Measurements from ENCODE around the gene CSK. TPM values are rescaled to one million over a fixed set of nuclear protein-coding genes. Genes with fewer than 3 reads are reported as not detected.

Gene CSK
- total RNA-seq, 1 donor = 33.2 TPM

DNA sequence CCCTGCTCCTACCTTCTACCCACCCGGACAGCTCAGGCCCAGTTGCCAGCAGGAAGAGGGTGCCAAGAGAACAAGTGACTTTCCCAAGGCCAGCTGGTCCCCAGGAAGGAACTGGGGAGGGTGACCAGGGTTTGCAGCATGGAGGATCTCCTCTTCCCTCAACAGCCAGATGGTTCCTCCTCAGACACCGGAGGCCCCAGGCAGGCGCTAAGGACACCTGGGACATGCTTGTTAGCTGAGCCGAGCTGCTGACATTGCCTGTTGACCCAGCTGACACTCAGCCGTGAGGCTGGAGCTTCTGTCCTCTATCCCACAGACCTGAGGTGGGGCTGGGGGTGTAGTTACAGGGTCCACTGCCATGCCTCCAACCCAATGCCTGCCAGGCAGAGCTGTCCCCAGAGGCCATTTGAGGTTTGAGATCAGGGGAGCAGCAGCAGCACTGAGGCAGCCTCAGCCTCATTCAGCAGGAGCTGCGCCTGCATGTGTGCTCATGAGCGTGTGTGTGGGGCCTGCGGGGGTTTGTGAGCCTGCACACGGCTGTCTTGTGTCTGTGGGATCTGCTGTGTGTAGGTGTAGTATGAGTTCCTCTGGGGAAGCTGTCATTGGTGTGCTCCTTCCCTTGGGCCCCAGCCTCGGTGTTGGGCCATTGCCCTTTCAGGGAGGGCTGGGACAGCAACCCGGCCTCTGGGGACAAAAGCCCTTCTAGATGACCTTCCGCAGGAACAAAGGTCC is 51.7 kb downstream of the CSK start:
- DNase-seq (ENCODE audit: low read depth) = no peak
- H3K4me3 ChIP-seq (ENCODE audit: low read depth, low read length) = no peak overlapping the region
- TF ChIP-seq, protein P1, sequence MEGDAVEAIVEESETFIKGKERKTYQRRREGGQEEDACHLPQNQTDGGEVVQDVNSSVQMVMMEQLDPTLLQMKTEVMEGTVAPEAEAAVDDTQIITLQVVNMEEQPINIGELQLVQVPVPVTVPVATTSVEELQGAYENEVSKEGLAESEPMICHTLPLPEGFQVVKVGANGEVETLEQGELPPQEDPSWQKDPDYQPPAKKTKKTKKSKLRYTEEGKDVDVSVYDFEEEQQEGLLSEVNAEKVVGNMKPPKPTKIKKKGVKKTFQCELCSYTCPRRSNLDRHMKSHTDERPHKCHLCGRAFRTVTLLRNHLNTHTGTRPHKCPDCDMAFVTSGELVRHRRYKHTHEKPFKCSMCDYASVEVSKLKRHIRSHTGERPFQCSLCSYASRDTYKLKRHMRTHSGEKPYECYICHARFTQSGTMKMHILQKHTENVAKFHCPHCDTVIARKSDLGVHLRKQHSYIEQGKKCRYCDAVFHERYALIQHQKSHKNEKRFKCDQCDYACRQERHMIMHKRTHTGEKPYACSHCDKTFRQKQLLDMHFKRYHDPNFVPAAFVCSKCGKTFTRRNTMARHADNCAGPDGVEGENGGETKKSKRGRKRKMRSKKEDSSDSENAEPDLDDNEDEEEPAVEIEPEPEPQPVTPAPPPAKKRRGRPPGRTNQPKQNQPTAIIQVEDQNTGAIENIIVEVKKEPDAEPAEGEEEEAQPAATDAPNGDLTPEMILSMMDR (IDR thresholded peaks at IDR 0.05; ENCODE audit: insufficient read depth, low read depth, low read length) = no peak

DNA sequence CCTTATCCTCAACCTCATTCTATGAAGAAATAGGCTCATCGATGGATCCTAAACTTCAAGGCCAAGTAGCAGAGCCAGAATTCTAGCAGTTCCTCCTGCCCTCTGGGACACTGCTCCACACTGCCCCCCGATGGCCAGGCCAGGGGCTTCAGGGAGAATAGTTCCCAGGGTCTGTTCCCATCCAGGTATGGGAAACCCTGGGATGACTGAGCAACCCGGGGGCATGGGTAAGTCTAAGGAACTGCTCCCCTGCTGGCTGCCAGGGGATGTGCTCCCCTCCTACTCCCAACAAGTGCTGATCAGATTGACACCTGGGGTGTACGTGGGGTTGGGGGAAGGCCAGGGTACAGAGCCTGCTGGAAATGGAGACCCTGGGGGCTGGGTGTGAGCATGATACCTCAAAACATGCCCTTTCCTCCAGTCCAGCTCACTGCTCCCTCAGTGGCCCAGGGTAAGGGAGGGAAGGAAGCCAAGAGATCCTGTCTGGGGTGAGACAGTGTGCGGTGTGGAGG is 53.5 kb downstream of the CSK start:
- no peak overlapping the region for H3K4me3 ChIP-seq (ENCODE audit: low read depth, low read length)
- TF ChIP-seq, protein P1 (IDR thresholded peaks at IDR 0.05; ENCODE audit: insufficient read depth, low read depth, low read length) = peak; percentile 90
- peak; percentile 34 for DNase-seq (ENCODE audit: low read depth)

GRCh38 chr15:74836846-74837245 is 55.0 kb downstream of the CSK start:
- no peak overlapping the region for H3K4me3 ChIP-seq (ENCODE audit: low read depth, low read length)
- TF ChIP-seq, protein P1 (IDR thresholded peaks at IDR 0.05; ENCODE audit: insufficient read depth, low read depth, low read length) = no peak
- DNase-seq (ENCODE audit: low read depth) = no peak

- TF ChIP-seq, protein P1 (IDR thresholded peaks at IDR 0.05; ENCODE audit: insufficient read depth, low read depth, low read length) = no peak
- no peak for DNase-seq (ENCODE audit: low read depth)
- no peak overlapping the region for H3K4me3 ChIP-seq (ENCODE audit: low read depth, low read length)
Measured at GRCh38 chr15:74837482-74838136, 55.7 kb downstream of the CSK start.

DNA sequence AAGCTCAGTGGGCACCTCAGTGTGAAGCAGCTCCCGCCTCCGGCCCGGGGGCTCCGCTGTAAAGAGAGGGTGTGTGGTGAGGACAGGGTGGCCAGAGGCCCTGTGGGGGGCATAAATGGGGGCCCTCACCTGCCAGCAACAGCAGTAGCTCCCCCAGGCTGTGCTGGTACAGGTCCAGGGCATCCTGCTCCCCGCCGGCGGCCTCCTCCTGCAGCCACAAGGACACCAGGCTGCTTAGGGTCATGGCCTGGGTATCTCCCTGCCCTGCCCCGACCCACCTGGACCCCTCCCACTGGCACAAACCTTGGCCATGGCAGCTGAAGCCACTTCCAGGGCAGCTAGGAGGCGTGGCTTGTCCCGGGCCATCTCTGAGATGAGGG is 56.2 kb downstream of the CSK start:
- TF ChIP-seq, protein P1 (IDR thresholded peaks at IDR 0.05; ENCODE audit: insufficient read depth, low read depth, low read length) = no peak
- no peak for DNase-seq (ENCODE audit: low read depth)
- H3K4me3 ChIP-seq (ENCODE audit: low read depth, low read length) = no peak overlapping the region

DNA sequence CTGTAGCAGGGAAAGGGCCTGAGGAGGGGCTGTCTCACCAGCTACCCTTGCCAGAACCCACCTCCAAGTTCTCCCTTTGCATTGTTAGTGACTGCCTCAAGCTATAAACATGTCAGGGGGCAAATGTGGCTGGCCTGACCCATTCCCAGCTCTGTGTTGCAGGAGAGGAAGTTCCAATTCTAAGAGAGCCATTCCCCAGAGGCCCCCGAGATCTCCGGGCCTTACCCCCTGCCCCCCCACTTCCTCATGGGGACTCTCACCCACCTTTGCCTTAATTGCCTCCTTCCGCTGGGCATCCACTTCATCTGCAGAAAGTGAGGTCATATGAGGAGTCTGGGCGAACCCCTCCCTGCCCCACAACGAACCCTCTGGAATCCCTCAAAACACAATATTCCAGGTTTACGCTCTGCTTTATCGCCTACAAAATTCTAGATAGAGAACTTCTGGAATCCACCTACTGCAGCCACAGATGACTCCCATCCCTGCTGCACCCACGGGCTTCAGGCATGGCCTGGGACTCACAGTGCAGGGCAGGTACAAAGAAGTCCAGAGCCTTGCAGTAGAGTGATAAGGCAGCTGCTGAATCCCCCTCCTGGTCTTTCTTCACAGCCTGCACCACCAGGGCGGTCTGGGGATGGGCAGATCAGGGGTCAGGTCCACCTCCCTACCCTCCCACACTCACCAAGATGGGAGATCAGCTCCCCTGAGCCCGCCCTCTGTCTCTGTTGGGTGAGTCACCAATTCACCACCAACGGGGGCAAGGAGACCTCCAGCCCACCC is 57.1 kb downstream of the CSK start:
- no peak overlapping the region for H3K4me3 ChIP-seq (ENCODE audit: low read depth, low read length)
- no peak for DNase-seq (ENCODE audit: low read depth)
- TF ChIP-seq, protein P1 (IDR thresholded peaks at IDR 0.05; ENCODE audit: insufficient read depth, low read depth, low read length) = no peak
